ENCODE measurements around the gene RAB11FIP3. TPM values are rescaled to one million over a fixed set of nuclear protein-coding genes. Genes with fewer than 3 reads are reported as not detected.

RAB11FIP3 gene
- total RNA-seq, 1 experiment from 2014 or later, result 37.1 TPM

DNA sequence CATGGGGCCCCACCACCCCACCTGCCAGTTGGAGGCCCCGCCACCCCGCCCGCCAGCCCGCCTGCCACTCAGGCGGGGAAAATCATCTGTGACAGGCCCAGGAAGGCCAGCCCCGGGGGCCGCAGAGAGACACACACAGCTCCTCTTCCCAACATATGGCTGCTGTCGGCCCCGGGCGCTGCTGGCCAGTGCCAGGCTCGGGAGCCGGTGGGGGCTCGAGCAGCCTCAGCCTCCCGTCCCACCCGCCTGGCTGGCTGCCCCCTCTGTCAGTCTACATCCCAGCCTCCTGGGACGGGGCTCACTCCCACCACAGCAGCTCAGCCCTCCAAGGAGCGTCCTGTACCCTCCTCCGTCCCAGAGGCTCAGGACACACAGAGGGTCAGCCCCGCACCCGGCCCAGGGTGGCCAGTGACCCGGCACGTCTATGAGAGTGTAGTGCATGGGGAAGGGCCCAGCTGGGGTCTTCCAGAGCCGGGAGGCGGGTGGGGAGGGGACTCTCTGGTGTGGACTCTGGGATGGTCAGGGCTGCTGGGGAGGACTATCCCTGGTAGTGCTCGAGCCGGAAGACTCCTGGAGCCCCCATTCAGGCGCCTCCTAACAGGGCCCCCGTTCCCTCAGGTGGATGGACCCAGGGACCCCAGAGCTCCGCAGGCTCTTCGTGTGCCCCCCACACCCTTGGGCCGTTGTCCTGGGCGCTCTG lies 131.2 kb downstream of the RAB11FIP3 start:
- no peak overlapping the region for H3K4me3 Mint-ChIP-seq
- no peak overlapping the region for H3K4me2 ChIP-seq (ENCODE audit: insufficient read depth, insufficient read length, low read length)
- no peak overlapping the region for H4K91ac ChIP-seq (ENCODE audit: insufficient read length, low read depth, low read length)
- no peak overlapping the region for H4K5ac ChIP-seq (ENCODE audit: insufficient read length, low read depth, low read length)
- H3K36me3 Mint-ChIP-seq (ENCODE audit: insufficient read depth in 1 of 3, low read depth in 3 of 3), result peaks cover 0 to 3% (median 0%) of the 10 kb centered on the region in 3 experiments; a peak in 3 of 7 replicates
- no peak overlapping the region for H4K8ac ChIP-seq (replicated peaks; ENCODE audit: insufficient read length, low read depth, low read length)
- no peaks in the 10 kb centered on the region for H3K9me3 ChIP-seq (ENCODE audit: control insufficient read depth, low read depth, low read length)
- no peak overlapping the region for H3K14ac ChIP-seq (ENCODE audit: insufficient read depth, low read length)
- H2AK5ac ChIP-seq (ENCODE audit: insufficient read length, low read length), result no peak overlapping the region
- TF ChIP-seq CTCF (conservative IDR thresholded peaks at IDR 0.05), result no peak
- H3K23ac ChIP-seq (ENCODE audit: insufficient read length, low read depth, low read length), result no peak overlapping the region
- no peaks in the 10 kb centered on the region for H3K79me1 ChIP-seq (ENCODE audit: insufficient read depth, low read depth, low read length, poor library complexity, severe bottlenecking)
- H3K79me2 ChIP-seq (ENCODE audit: insufficient read depth, low read length), result no peaks in the 10 kb centered on the region
- H3K4me1 ChIP-seq (ENCODE audit: insufficient read depth, low read length), result no peaks in the 10 kb centered on the region
- peaks cover 2% of the 10 kb centered on the region; the same call in 1 of the 2 replicates for H3K27me3 ChIP-seq (ENCODE audit: insufficient read depth, low read length)
- H3K56ac ChIP-seq (ENCODE audit: insufficient read length, low read depth, low read length), result no peak overlapping the region
- H3K18ac ChIP-seq (ENCODE audit: insufficient read length, low read depth, low read length), result no peak overlapping the region
- H2BK12ac ChIP-seq (ENCODE audit: insufficient read length, low read depth, low read length), result no peak overlapping the region
- H3T11ph ChIP-seq (ENCODE audit: low read length), result no peak overlapping the region
- no peaks in the 10 kb centered on the region for H3K4me1 Mint-ChIP-seq
- no peak overlapping the region for H3K9ac ChIP-seq (ENCODE audit: extremely low read depth, insufficient read length, low read length)
- no peaks in the 10 kb centered on the region for H3K23me2 ChIP-seq (ENCODE audit: insufficient read length, low read depth, low read length, poor library complexity, severe bottlenecking)
- H3K4ac ChIP-seq (ENCODE audit: low read depth, low read length), result no peak overlapping the region
- H2AFZ ChIP-seq (ENCODE audit: low read length), result no peak overlapping the region
- H3K27ac Mint-ChIP-seq, result no peak overlapping the region
- no peak overlapping the region for H2BK15ac ChIP-seq (ENCODE audit: low read depth, low read length)
- no peak overlapping the region for H3K27ac ChIP-seq (ENCODE audit: insufficient read length, low read depth, low read length)
- no CpG with 5 or more reads among the region's 32 CpGs for whole genome bisulfite sequencing (ENCODE audit: extremely low coverage, insufficient read length, low lambda C conversion rate)
- H3K27me3 Mint-ChIP-seq (ENCODE audit: low read depth), result peaks cover 27% of the 10 kb centered on the region
- DNase-seq, result no peak
- no peak overlapping the region for H2BK5ac ChIP-seq (ENCODE audit: insufficient read length, low read length)
- H2BK120ac ChIP-seq (ENCODE audit: low read depth, low read length, poor library complexity, severe bottlenecking), result no peak overlapping the region
- no peaks in the 10 kb centered on the region for H3K9me3 Mint-ChIP-seq
- no peaks in the 10 kb centered on the region for H4K20me1 ChIP-seq (ENCODE audit: control insufficient read depth, insufficient read depth, insufficient read length)
- no peak overlapping the region for H2BK20ac ChIP-seq (ENCODE audit: low read depth, low read length, poor library complexity, severe bottlenecking)
